ENCODE results near the gene ERH.
"Not testable (repeated sequence)": the region's sequence is repeated elsewhere in the genome, so short reads cannot be mapped to it uniquely, and the experiment has no call there.

Gene ERH

DNA sequence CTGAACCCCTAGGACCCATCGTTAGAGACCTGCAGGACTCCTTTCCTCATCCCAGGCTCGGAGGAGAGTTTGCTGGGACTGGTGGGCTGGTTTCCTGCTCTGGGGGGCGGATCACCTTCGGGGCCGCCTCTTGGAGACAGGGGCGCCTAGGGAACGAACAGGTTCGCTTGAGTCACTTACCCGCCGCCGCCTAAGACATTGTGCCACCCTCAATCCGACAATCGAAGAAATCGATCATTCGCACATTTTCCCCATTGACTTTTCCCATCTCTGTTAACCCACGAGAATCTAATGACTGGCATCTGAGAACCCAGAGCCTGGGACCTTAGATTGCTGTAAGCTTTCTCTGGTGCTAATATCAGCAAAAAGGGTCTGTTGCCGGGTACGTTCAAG lies 715 bp upstream of the ERH start:
- in situ Hi-C loops (cut with MboI; ENCODE audit: low sequenced_read_pairs): no loop called here

DNA sequence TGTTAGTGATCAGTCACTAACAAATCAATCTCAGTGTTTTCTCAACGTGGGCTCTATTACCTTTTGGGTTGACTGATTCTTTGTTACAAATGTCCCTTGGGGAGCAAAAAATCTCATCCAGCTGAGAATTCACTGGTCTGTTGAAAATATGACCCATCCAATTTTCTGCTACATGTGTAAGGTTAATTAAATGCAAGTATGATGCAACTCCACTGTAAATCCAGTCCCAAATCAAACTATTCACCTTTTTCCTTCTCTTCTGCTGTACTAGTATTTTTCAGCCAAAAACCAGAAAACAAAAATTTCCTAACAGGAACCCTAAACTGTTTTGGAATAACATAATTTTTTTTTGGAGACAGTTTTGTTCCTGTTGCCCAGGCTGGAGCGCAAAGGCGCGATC lies 2.2 kb downstream of the ERH start:
- in situ Hi-C loops (cut with MboI; ENCODE audit: low sequenced_read_pairs): no loop called here

DNA sequence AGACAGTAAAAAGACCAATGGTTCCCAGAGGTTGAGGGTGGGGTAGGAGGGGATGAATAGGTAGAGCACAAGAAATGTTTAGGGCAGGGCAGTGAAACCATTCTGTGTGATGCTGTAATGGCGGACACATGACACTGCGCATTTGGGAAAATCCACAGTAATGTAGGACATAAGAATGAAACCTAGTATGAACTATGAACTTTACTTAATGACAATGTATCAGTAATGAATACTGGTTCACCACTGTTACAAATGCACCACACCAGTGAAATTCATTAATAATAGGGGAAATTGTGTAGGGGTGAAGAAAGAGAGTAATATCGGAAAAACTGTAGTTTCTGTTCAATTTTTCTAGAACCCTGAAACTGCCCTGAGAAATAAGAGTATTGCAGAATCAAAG lies 5.6 kb downstream of the ERH start:
- in situ Hi-C loops (cut with MboI; ENCODE audit: low sequenced_read_pairs): no loop called here

DNA sequence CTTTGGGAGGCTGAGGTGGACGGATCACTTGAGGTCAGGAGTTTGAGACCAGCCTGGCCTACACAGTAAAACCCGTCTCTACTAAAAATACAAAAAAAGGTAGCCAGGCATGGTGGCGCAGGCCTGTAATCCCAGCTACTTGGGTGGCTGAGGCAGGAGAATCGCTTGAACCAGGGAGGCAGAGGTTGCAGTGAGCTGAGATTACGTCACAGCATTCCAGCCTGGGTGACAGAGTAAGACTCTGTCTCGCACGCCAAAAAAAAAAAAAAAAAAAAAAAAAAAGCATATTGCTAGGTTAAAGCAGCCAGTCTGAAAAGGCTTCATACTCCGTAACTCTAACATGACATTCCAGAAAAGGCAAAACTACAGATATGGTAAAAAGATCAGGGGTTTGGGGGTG lies 6.7 kb downstream of the ERH start:
- in situ Hi-C loops (cut with MboI; ENCODE audit: low sequenced_read_pairs): not testable (repeated sequence)

DNA sequence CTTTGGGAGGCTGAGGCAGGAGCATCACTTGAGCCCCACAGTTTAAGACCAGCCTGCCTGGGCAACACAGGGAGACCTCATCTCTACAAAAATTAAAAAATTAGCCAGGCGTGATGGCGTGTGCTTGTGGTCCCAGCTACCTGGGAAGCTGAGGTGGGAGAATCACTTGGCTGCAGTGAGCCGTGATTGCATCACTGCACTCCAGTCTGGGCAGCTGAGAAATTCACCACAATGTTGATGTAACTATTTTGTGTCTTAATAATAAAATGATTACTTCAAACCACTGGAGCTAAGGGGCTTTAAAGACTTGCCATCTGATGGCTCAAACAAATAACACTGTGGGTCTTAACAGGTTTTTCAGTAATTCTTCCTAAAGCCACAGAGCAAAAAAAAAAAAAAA lies 10.8 kb downstream of the ERH start:
- in situ Hi-C loops (cut with MboI; ENCODE audit: low sequenced_read_pairs): no loop called here

DNA sequence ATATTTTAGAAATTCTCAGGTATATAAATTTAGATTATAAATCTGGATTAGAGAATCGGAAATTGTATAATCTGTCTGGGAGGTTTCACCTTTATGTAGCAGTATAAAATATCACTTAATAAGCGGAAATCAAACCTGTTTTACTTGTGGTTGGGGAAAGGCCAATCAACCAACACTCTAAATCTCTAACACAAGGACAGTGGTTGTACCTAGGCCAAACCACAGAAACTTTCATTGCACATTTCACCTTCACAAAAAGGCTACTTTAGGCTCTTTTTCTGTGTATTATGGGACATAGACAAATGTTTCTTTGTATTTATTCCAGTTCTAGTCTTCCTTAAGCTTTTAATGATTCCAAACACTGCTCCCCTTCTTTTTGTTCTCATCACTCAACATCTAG lies 19.8 kb downstream of the ERH start:
- in situ Hi-C loops (cut with MboI; ENCODE audit: low sequenced_read_pairs): no loop called here

DNA sequence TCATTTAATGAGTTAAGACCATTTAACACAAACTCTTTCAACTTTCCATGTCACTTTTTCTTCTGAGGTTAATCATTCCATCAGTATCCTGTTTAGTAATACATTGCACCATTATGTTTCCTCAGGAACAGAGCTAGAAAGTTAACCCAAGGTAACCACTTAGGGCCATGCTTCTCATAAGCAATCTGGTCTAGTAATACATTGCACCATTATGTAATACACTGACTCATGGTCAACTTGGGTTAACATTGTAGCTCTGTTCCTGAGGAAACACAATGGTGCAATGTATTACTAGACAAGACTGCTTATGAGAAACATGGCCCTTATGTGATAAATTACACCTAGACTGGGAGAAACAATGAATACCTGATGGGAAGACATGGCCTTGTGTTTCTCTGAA lies 21.7 kb downstream of the ERH start:
- in situ Hi-C loops (cut with MboI; ENCODE audit: low sequenced_read_pairs): no loop called here

DNA sequence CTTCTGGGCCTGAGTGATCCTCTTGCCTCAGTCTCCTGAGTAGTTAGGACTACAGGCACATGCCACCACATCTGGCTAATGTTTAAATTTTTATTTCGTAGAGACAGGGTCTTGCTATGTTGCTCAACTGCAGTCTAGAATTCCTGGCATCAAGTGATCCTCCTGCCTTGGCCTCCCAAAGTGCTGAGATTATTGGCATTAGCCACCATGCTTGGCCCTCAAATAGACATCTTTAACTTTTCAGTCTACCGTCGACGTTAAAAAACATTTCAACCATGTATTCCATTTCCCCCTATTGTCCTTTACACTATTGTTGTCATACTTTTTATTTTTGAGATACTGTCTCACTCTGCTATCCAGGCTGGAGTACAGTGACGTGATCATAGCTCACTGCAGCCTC lies 22.4 kb downstream of the ERH start:
- in situ Hi-C loops (cut with MboI; ENCODE audit: low sequenced_read_pairs): no loop called here

DNA sequence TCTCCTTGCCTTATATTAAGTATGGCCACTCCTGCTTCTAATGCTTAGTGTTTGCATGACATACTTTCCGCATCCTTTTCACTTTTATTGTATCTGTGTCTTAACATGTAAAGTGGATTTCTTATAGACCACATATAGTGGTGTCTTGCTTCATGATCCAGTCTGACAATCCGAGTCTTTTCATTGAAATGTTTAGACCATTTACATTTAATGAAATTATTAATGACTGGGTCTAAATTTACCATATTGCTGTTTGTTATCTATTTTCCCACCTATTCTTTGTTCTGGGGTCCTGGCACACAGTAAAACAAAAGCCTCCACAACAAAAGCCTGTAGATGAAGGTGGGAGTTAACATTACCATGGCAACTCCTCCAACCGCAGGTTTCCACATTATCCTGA lies 22.9 kb downstream of the ERH start:
- in situ Hi-C loops (cut with MboI; ENCODE audit: low sequenced_read_pairs): no loop called here

DNA sequence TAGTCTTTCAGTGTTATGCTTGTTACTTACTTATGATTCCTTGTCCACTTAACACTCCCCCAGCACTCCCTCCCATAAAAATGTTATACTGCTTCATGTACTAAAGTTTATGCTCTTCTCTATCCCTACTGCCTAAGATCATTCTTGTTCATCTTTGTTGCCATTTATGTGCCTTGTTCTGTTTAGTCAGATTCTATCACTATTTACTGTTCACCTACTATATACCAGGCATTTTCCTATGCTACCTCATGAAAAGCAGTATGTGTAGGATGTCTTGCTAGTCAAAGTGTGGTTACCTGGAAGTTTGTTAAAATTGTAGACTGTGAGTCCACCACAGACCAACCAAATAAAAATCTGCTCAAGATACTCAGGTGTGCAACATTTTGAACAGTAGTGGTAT lies 23.9 kb downstream of the ERH start:
- in situ Hi-C loops (cut with MboI; ENCODE audit: low sequenced_read_pairs): no loop called here

DNA sequence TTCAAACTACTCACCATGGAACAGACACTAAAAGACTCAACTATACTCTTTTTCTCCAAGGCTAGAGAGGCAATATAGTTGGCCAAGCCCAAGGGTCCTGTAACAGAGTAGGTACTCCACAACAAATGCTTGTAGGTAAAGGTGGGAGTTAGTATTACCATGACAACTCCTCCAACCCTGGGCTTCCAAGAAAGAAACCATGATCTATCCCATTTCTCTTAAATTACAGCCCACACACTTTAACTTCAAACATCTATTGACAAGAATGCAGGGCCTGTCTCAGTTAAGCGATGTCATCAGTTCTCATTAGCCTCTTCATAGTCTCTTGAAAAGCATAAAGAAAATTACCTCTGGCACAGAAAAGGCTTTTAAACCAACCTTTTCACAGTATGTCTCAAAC lies 25.0 kb downstream of the ERH start:
- in situ Hi-C loops (cut with MboI; ENCODE audit: low sequenced_read_pairs): no loop called here

DNA sequence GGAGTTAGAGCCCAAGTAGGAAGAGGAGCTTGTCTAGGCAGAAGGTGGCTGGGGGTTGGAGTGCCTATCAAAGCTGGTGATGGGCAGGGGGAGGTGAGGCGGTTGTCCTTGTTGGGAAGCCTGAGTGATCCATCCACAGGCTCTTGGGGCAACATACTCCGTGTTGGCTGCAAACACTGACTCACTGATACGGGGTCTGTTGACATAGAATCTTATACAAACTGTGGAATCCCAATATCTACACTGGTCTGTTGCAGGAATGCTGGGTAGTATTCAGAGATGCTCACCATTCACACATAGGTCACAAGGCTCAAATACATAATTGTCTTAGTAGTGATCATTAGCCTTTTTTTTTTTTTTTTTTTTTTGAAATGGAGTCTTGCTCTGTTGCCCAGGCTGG lies 26.0 kb downstream of the ERH start:
- in situ Hi-C loops (cut with MboI; ENCODE audit: low sequenced_read_pairs): no loop called here

DNA sequence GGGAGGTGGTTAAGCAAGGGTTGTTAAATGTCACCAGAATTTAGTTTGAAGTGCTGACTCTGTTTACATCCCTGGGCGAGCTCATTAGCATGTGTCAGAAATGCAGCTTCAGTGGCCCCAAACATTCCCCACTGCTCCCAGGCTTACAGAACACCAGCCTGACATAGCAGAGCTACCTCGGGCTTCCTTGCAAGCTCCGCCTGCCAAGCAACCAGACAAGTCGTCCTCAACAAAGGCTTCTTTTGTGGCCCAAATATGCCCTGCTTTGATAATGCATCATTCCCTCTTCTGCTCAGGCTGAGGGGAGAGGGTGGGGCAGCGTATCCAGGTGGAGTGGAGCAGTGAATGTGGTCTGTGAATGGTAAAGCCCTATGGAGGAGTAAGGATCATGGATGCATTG lies 28.0 kb downstream of the ERH start:
- in situ Hi-C loops (cut with MboI; ENCODE audit: low sequenced_read_pairs): no loop called here

DNA sequence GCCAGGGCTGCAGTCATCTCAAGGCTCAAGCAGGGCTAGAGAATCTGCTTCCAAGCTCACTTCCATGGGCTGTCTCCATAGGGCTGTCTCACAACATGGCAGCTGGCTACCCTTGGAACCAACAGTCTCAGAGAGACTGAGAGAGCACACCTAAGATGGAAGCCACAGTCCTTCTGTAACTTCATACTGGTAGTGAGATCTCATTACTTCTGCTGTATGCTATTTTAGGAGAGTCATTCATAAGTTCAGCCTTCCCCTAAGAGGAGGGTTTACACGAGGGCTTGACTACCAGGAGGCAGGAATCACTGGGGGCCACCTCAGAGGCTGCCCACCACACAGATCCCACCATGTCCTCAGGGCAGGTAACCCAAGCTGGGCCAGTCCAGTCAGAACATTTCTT lies 29.7 kb downstream of the ERH start:
- in situ Hi-C loops (cut with MboI; ENCODE audit: low sequenced_read_pairs): no loop called here

DNA sequence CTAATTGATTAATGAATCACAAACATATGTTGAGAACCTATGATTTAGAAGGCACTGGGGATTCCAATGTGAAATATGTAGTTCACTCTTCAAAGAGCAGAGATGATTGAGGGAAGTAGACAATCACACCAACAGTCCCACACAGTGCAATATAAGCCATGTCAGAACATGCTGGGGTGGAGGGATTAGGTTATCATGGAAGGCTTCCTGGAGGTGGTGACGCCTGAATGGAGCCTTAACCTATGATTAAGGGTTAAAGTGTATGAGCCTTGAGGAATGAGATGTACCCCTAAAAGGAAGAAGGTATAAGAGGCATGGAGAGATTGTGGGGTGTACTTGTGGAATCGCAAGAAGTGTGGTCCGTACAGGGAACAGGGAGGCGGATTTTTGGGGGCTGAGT lies 31.3 kb downstream of the ERH start:
- in situ Hi-C loops (cut with MboI; ENCODE audit: low sequenced_read_pairs): no loop called here

DNA sequence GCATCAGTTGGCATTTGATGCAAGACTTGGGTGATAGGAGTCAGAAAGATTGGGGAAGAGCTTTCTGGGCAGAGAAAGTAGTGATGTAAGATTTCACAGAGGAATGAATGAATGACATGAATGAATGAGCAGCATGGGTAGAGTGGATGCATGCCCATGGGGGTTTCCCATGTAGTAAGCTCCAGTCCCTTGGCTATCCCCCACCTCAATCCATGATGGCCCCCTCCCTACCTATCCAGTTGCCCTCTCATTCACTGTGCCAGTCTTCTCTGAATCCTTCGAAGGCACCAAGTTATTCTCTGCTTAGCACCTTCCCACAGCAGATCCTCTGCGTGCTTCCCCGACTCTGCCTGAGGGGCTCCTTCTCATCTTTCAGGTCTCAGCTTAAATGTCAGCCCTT lies 32.0 kb downstream of the ERH start:
- in situ Hi-C loops (cut with MboI; ENCODE audit: low sequenced_read_pairs): no loop called here

DNA sequence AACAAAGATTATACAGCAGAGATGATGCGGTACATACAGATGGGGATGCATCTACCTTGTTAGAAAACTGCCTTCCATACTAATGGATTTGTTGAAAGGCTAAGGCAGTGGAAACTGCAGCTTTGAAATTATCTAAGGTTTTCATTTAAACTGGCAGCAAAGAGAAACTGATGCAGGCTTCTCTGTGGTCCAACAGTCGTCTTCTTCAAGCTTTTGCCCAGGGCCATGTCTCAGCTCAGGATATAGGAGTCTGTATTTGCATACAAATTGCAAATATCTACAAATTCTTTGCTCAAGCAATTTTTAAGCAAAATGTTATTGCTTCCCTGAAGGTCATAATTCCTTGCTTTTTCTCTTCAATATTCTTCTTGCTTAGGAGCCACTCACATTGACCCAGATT lies 33.7 kb downstream of the ERH start:
- in situ Hi-C loops (cut with MboI; ENCODE audit: low sequenced_read_pairs): no loop called here

DNA sequence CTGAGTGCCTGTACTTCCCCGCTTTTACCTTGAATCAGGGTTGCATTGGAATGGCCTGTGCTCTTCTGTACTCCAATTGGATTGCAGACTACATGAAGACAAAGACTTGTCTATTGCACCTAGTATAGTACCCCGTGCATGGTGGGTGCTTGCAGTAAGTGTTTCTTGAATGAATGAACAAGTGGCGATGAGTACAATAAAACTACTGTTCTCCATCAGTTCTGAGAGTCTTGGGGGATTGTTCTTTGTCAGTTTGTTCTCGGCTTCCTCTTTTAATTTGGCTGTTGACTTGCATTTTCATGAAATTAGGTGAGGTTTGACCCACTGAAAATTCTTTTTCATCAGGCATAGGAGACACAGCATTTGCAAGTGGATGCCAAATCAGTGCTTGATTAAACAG lies 34.1 kb downstream of the ERH start:
- in situ Hi-C loops (cut with MboI; ENCODE audit: low sequenced_read_pairs): no loop called here

DNA sequence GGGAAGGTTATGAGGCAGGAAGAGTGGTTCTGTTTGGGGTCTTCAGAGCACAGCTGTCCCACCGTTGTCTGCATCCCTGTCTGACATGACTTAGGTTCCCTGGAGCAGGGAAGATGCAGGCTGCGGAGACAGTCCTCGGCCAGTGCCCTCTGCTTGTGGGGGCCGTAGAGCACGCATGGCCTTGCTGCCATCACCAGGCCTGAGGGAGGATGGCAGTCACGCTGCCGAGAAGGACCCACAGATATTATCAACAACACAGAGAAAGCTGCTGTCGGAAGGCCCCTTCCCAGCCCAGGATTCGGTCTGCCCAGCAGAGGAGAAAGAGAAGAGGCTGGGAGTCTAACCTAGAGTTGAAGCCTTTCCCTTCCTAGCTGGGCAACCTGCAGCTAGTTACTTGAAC lies 35.0 kb downstream of the ERH start:
- in situ Hi-C loops (cut with MboI; ENCODE audit: low sequenced_read_pairs): no loop called here

DNA sequence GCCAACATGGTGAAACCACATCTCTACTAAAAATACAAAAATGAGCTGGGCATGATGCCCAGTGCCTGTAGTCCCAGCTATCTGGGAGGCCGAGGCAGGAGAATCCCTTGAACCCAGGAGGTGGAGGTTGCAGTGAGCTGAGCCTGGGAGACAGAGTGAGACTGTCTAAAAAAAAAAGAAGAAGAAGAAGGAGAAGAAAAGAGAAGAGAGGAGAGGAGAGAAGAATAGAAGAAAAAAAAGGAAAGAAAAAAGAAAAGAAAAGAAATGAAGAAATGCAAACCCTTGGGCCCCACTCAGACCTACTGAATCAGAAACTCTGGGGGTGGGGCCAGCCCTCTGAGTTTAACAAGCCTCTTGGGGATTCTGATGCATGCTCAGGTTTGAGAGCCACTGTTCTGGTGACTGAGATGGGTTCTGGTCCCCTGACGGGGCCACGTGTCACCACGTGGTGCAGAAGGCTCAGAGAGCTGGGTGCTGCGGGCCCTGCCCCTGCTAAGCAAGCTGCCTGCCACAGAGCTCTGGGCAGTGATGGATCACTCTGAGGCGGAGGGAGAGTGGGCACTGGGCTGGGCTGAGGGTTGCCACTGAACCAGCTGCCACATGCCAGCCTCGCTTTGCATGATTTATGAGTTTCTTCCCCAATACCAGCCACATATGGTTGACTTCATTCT lies 37.5 kb downstream of the ERH start:
- in situ Hi-C loops (cut with MboI; ENCODE audit: low sequenced_read_pairs): no loop called here

DNA sequence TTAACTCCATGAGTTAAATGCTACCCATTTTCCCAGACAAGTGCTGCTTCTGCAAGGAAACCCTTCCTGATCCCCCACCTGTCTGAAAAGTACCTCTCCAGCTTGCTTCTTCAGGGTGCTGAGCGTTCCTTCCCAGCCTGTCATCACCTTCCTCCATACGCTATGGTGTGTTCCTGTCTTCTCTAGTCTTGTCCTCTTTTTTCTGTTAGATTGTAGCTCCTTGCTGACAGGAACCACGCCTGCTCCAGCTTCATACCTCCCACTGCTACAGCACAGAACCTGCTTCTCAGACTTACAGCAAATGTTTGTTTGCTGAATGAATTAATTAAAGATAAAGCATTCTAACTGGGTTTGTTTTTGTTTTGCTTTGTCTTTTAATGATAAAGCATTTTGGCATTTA lies 39.1 kb downstream of the ERH start:
- in situ Hi-C loops (cut with MboI; ENCODE audit: low sequenced_read_pairs): no loop called here

DNA sequence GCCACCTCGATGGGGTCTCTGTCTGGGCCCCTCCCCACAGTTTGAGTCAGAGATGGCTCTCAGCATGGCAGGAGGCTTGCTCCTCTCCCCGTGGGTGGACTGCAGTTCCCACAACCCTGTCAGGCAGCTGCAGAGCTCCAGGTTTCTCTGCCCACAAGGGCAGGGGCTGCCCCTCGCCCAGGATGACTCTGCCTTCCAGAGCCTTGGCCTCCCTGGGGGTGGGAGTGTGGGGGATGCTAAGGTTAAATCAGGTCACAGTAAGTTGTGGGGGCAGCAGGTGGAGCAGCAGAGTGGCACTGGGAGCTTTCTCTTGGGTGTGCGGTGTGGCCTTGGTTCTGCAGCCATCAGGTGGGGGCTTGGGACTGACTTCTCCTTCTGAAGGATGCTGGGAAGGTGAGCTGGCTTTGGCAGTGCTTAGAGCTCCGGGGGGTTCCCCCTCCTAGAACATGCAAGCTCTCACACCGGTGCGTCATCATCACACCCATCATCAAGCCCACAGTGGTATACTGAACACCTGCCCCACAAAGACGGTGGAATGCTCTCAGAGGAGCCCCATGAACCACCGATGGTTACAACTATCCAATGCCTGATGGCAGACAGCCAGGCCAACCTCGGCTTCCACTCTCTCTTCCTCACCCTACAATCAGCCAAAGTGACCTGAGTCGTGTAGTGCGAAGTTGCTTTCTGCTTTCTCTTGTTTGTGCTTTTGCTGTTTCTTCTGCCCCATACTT lies 39.7 kb downstream of the ERH start:
- in situ Hi-C loops (cut with MboI; ENCODE audit: low sequenced_read_pairs): no loop called here

Data from HL-60/S4 treated with phorbol 12-myristate 13-acetate at 8.2 ng/mL for 4 days and 3 days (cell line).